Ecto neural progenitor cell (in vitro differentiated cells): ENCODE data around the gene MAPK6.
A peak's percentile ranks its signal among the peaks of the same experiment; 100 is the strongest.
"Not testable (repeated sequence)": the region's sequence is repeated elsewhere in the genome, so short reads cannot be mapped to it uniquely, and the experiment has no call there.

Experiments used
- DNase-seq: peaks from one replicate; pipeline ENCODE4 v3.0.0-alpha.2; 2018; ENCODE audit warnings: low spot score

Gene MAPK6

DNA sequence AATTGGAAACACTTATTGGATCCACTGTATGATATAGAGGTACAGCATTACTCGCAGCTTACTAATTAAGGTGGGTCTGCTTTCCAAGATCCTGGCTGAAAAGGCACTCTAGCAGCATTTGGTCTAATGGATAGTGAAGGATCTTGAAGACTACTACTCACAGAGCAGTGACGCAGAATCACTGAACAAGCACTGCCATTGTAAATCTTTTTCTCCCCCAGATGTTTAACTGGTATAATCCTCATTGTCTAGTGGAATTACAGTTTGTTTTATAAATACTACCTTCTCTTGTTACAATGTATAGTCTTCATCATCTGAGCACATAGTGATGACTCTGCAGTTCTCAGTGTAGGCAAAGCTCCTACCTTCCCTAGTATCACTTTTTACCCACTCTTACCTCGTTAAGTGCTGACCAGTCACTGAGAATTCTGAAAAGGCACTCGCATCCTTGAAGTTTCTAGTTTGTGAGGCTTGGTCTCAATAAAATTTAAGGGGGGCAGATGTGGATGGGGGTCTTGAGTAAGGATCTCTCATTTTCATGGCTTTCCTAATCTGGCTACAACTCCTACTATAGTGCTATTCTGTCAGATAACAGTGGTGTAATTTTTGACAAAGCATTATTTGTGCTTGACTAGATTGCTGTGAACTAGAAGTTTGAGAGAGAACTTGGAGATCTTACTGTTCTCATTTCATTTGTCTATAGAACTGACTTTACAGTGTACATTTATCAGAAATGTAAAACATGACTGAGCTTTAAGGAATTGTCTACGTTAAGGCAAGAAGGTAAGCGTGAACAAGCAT is 23.2 kb downstream of the MAPK6 start:
- DNase-seq = no peak

- not testable (repeated sequence) for DNase-seq
Observed at GRCh38 chr15:52045795-52046298, 26.8 kb downstream of the MAPK6 start.

DNA sequence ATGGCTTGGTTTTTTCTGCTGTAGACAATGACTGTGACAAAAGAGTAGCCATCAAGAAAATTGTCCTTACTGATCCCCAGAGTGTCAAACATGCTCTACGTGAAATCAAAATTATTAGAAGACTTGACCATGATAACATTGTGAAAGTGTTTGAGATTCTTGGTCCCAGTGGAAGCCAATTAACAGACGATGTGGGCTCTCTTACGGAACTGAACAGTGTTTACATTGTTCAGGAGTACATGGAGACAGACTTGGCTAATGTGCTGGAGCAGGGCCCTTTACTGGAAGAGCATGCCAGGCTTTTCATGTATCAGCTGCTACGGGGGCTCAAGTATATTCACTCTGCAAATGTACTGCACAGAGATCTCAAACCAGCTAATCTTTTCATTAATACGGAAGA is 27.5 kb downstream of the MAPK6 start:
- not testable (repeated sequence) for DNase-seq

- DNase-seq = no peak
Observed at GRCh38 chr15:52050416-52050815, 31.4 kb downstream of the MAPK6 start.

DNA sequence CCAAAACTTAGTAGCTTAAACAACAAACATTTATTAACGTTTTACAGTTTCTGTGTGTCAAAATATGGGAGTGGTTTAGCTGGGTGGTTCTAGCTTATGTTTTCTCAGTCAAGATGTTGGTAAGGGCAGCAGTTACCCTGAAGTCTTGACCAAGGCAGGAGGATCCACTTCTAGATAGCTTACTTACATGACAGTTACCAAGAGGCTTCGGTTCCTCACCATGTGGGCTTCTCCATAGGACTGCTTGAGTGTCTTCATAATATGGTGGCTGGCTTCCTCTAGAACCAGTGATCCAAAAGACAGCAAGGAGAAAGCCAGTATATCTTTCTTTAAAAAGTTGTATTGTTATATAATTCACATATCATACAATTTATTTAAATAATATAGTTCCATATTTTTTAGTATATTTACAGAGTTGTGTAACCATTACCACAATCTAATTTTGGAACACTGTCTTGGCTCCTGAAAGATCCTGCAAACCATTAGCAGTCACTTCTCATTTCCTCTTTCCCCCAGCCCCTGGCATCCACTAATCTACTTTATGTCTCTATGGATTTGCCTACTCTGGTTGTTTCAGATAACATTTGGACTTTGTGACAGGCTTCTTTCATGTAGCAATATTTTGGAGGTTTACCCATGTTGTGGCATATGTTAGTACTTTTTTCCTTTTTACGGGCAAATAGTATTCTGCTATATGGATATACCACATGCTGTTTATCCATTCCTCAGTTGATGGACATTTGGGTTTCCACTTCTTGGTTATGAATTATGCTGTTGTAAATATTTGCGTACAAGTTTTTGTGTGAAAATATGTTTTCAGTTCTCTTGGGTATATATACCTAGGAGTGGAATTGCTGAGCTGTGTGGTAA is 33.3 kb downstream of the MAPK6 start:
- DNase-seq = no peak

GRCh38 chr15:52054381-52054780 is 35.4 kb downstream of the MAPK6 start:
- DNase-seq = no peak

- not testable (repeated sequence) for DNase-seq
Observed at GRCh38 chr15:52054858-52055257, 35.8 kb downstream of the MAPK6 start.

GRCh38 chr15:52056001-52056400 is 37.0 kb downstream of the MAPK6 start:
- no peak for DNase-seq

DNA sequence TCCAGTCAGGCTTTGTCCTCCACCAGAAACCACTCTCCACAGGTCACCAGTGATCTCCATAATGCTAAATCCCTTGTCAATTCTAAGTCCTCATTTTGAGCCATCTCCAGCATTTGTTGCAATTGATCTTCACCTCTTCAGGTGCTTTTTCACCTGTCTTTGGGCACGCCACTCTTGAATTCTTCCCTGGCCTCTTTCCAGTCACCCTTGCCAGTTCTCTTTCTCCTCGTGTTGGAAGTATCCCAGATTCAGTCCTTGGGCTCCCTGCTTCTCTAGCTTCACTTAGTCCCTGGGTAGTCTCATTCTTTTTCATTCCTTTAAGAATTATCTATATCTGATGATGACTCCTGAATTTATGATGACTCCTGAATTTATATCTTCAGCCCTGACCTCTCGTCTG is 37.5 kb downstream of the MAPK6 start:
- no peak for DNase-seq

DNA sequence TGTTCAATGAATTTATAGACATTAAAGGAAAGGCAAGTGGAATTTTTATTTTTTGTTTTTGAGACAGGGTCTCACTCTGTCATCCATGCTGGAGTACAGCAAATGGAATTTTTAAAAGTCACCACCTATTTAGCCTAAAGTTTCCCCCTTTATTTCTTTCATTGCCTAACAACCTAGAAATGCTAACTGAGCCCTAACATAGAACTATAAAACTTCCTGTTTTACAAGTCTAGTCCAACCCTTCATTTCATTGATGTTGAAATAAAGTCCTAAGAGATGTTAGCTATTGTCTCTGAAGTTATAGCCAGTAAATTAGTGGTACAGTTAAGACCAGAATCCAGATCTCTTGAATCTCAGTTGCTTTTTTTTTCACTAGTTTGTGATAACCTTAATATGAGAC is 39.0 kb downstream of the MAPK6 start:
- no peak for DNase-seq

- DNase-seq = no peak
Observed at GRCh38 chr15:52060501-52060900, 41.5 kb downstream of the MAPK6 start.

DNA sequence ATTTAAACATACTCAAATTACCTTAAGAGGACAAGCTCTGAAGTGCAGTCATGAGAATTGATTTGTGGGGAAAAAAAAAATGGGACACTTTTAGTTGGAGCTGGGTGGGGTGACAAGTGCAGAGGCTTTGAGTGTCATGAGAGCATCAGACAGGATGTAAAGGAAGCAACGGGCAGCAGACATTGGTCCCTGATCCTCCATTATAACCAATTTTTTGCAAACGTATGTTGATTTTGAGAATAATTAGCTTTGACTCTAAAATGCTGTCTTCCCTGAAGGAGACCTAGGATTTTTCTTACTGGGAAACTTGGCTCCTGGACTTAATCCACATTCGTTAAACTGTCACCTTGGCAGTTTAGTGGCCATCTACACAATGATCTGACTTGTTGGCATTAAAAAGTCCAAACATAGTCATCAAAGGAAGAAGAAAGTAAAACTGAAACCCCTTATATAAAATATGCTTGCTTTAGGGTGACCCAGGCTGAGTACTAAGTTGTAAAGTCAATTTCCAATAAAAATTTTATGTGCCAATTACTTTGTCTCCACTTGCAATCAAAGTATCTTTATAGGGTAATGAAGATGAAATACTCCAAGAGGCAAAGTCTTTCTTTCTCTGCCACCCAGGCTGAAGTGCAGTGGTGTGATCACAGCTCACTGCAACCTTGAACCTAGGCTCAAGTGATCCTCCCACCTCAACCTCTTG is 48.0 kb downstream of the MAPK6 start:
- DNase-seq = no peak

GRCh38 chr15:52067545-52067926 is 48.5 kb downstream of the MAPK6 start:
- no peak for DNase-seq

DNA sequence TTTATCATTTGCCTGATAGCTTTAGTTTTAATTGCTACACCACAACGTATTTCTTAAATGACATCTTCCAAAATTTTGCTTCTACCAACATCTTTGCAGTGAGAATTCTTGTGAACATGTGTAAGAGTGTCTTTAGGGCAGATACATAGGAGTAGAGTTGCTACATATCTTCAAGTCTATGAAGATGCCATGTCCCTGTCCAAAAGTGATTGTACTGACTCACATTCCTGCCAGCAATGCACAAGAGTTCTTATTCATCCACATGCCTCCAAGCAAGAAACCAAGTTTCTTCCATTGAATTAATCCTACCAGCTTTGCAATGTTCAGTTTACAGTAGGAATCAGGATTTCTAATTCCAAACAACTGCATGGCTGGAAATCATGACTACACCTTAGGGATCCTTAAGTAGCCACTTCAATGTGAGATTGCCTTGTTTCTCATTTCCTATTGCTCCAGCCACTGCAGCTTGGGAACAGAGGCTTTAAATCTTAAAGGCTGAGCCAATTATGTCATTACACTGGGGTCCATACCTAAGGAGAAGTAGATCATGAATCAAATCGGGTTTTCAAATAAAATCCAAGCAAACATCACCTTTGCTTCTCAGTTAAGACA is 49.1 kb downstream of the MAPK6 start:
- no peak for DNase-seq

GRCh38 chr15:52069559-52069958 is 50.5 kb downstream of the MAPK6 start:
- no peak for DNase-seq

GRCh38 chr15:52071570-52071969 is 52.6 kb downstream of the MAPK6 start:
- DNase-seq = no peak

GRCh38 chr15:52076889-52077781 is 58.1 kb downstream of the MAPK6 start:
- no peak for DNase-seq

DNA sequence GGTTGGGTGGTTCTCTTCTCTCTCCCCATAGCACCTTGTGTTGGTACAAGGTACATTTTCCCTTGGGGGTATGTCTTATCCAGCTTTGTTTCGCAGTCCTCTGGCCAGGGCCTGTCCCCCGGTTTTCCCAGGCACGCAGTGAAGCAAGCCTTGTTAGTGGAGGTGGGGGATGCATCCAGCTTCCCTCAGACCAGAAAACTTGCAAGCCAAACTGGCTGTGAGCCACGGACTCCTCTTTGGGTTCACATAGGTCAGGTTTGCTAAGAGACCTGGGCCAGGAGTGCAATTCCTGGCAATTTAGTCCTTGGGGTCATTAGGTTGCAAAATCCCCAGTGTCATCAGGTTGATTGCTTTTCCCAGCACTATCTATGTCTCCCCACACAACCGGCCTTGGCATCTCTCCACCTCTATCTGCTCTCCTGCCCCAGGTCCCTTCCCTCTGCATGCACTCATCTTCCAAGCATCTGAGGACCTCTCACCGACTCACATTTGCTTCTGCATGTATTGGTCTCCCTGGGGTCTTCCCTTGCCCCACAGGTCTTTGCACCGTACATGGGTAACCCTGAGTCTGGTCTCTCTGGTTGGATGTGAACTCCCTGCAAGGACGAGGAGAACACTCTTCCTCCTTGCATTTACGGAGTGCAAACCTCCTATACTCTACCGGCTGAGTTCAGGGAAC is 59.3 kb downstream of the MAPK6 start:
- no peak for DNase-seq

DNA sequence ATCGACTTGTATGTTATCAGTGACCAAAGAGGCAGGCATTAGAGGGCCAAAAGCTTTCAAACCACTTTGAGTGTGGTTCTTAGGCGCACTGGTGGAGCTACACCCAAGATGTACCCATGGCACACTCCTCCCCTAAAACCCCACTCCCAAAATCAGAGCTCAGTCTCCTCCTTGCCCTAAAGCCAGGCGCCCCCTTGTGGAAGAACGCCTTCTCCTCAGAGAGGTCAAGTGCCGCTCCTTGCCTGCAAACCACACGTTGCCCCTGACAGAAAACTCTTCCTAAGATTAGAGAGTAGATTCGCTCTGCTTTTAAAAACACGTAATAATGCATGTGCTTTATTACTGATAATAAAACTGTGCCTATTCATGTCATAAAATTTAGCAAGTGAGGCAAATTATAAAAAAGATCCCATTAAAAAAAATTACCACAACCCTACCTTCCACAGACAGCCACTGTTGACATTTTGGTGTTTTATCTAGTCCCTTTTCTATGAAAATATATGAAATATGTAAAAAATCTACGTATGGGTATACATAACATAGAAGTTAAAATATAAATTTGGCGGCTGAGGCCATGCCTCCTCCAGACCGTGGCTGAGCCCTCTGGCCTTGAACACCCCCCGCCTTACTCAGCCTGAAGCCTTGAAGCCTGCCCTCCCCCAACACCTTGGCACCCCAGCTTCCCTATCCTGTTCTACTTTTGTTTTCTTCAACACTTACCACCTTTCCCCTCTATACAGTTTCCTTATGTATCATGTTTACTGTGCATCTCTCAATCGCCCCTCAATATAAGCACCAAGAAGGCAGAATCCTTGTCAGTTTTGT is 60.1 kb downstream of the MAPK6 start:
- DNase-seq = peak; percentile 85
